Neural progenitor cell (in vitro differentiated cells): ENCODE data around the gene RDX.

ENCODE experiments used
- EZH2 ChIP-seq: fragments of 200-600 bp; sonication (generic); IDR thresholded peaks from 2 replicates; pipeline ENCODE4 v1.6.1; 2017; ENCODE audit warnings: antibody characterized with exemption, mild to moderate bottlenecking, moderate library complexity
- EZH2phosphoT487 ChIP-seq: fragments of 200-600 bp; sonication (generic); IDR thresholded peaks from 2 replicates; pipeline ENCODE4 v1.6.1; 2017; ENCODE audit warnings: antibody characterized with exemption
- TF ChIP-seq, protein P1 (sequence below): fragments of 200-600 bp; sonication (generic); IDR thresholded peaks from 2 replicates; pipeline ENCODE4 v1.5.1; 2017; ENCODE audit warnings: antibody characterized with exemption, mild to moderate bottlenecking

DNA sequence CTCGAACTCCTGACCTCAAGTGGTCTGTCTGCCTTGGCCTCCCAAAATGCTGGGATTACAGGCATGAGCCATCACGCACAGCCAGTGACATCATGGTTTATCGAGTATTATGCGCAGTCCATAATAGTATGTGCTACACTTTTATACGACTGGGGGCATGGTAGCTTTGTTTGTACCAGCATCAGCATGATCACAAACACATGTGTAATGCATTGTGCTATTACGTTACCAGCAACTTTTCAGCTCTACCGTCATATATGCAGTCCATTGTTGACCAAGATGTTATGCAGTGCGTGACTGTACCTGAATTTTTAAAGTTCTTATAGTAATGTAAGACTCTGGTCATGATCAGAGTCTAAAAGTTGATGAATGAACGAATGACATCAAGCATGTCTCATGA, 135.4 kb downstream of the RDX start:
- TF ChIP-seq, protein P1, sequence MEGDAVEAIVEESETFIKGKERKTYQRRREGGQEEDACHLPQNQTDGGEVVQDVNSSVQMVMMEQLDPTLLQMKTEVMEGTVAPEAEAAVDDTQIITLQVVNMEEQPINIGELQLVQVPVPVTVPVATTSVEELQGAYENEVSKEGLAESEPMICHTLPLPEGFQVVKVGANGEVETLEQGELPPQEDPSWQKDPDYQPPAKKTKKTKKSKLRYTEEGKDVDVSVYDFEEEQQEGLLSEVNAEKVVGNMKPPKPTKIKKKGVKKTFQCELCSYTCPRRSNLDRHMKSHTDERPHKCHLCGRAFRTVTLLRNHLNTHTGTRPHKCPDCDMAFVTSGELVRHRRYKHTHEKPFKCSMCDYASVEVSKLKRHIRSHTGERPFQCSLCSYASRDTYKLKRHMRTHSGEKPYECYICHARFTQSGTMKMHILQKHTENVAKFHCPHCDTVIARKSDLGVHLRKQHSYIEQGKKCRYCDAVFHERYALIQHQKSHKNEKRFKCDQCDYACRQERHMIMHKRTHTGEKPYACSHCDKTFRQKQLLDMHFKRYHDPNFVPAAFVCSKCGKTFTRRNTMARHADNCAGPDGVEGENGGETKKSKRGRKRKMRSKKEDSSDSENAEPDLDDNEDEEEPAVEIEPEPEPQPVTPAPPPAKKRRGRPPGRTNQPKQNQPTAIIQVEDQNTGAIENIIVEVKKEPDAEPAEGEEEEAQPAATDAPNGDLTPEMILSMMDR, result no peak
- TF ChIP-seq EZH2, result no peak
- TF ChIP-seq EZH2phosphoT487, result no peak
